GM12873 (cell line): ENCODE measurements around the gene CDKL1.

Experiments used
- TF ChIP-seq, protein P1 (sequence below): IDR thresholded peaks from 2 replicates; pipeline ENCODE4 v1.5.1; 2012; ENCODE audit warnings: low read depth, mild to moderate bottlenecking, moderate library complexity, low read length, control low read depth; ENCODE audit not compliant: insufficient read depth; ENCODE audit errors: missing control alignments

Gene CDKL1

GRCh38 chr14:50383618-50384225, 13.0 kb downstream of the CDKL1 start:
- TF ChIP-seq, protein P1, sequence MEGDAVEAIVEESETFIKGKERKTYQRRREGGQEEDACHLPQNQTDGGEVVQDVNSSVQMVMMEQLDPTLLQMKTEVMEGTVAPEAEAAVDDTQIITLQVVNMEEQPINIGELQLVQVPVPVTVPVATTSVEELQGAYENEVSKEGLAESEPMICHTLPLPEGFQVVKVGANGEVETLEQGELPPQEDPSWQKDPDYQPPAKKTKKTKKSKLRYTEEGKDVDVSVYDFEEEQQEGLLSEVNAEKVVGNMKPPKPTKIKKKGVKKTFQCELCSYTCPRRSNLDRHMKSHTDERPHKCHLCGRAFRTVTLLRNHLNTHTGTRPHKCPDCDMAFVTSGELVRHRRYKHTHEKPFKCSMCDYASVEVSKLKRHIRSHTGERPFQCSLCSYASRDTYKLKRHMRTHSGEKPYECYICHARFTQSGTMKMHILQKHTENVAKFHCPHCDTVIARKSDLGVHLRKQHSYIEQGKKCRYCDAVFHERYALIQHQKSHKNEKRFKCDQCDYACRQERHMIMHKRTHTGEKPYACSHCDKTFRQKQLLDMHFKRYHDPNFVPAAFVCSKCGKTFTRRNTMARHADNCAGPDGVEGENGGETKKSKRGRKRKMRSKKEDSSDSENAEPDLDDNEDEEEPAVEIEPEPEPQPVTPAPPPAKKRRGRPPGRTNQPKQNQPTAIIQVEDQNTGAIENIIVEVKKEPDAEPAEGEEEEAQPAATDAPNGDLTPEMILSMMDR, result no peak

DNA sequence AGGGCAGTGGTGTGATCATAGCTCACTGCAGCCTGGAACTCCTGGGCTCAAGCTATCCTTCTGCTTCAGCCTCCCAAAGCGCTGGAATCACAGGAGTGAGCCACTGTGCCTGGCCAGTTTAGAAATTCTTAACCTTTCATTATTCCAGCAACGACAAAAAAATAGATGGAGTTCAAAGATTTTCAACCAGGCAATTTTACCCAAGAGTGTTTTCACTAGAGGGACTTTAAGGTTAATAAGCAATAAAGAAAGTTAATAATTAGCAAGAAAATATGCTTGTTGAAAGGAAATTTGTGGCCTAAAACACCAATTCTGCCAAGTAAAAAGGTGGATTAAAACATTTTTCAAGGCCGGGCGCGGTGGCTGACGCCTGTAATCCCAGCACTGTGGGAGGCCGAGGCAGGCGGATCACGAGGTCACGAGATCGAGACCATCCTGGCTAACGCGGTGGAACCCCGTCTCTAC, 14.8 kb downstream of the CDKL1 start:
- TF ChIP-seq, protein P1, result no peak

DNA sequence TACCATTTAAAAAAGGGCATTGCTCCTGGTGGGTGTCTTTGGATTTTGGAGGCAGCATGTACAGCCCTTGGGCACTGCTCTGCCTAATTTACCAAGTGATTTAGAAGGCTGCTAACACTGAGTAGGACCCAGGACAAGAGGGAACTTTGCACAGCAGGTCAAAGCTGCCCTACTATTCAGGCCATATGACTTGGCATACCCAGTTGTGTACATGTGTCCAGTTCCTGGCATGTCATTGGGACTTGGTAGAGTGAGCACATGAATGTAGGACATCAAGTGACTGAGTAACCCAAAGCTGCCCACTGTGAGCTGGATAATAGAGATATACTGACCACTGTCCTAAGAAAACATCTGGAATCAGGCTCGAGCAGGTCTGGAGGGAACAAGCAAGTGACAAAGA, 15.7 kb downstream of the CDKL1 start:
- TF ChIP-seq, protein P1, result no peak

- TF ChIP-seq, protein P1, result no peak
These were observed 16.2 kb downstream of the CDKL1 start for GRCh38 chr14:50380455-50380854.

GRCh38 chr14:50379563-50379962, 17.1 kb downstream of the CDKL1 start:
- TF ChIP-seq, protein P1, result no peak

GRCh38 chr14:50377550-50378085, 19.1 kb downstream of the CDKL1 start:
- TF ChIP-seq, protein P1, result no peak

DNA sequence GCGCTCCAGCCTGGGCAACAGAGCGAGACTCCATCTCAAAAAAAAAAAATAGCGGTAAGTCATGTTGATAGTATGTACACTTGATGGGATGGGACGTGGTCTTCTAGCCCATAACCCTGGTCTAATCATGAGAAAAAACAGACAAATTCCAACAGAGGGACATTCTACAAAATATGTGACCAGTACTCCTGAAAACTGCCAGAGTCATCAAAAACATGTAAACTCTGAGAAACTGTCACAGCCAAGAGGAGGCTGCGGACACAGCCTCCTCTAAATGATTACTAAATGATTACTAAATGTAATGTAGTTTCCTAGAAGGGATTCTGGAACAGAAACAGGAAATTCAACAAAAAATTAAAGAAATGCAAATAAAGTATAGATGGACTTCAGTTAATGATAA, 20.9 kb downstream of the CDKL1 start:
- TF ChIP-seq, protein P1, result no peak
